ENCODE results near the gene EEFSEC. TPM values are rescaled to one million over a fixed set of nuclear protein-coding genes. Genes with fewer than 3 reads are reported as not detected.

The EEFSEC gene
- total RNA-seq, 4 donors from 2014 or later: 9.1 to 17.4 (median 15.8) TPM

GRCh38 chr3:128383316-128384235 is 230.3 kb downstream of the EEFSEC start:
- no peaks in the 10 kb centered on the region for H3K27me3 ChIP-seq
- 76% methylated on average over 10 of the region's 11 CpGs for WGBS
- no peak overlapping the region for H3K4me3 ChIP-seq
- intact Hi-C loops (cut with DNase I): no loop called here
- H3K36me3 ChIP-seq: no peaks in the 10 kb centered on the region
- H3K9me3 ChIP-seq: no peaks in the 10 kb centered on the region
- H3K4me1 ChIP-seq: peaks cover 41 to 56% (median 49%) of the 10 kb centered on the region in 4 donors
- H3K27ac ChIP-seq (replicated peaks in 1 of 4): no peak overlapping the region
- no peak for DNase-seq (ENCODE audit: extremely low spot score)
- TF ChIP-seq EP300 (IDR thresholded peaks at IDR 0.05): no peak
- TF ChIP-seq POLR2AphosphoS5 (IDR thresholded peaks at IDR 0.05): peak in 1 of 2 donors; percentile 29
- TF ChIP-seq, protein P1, sequence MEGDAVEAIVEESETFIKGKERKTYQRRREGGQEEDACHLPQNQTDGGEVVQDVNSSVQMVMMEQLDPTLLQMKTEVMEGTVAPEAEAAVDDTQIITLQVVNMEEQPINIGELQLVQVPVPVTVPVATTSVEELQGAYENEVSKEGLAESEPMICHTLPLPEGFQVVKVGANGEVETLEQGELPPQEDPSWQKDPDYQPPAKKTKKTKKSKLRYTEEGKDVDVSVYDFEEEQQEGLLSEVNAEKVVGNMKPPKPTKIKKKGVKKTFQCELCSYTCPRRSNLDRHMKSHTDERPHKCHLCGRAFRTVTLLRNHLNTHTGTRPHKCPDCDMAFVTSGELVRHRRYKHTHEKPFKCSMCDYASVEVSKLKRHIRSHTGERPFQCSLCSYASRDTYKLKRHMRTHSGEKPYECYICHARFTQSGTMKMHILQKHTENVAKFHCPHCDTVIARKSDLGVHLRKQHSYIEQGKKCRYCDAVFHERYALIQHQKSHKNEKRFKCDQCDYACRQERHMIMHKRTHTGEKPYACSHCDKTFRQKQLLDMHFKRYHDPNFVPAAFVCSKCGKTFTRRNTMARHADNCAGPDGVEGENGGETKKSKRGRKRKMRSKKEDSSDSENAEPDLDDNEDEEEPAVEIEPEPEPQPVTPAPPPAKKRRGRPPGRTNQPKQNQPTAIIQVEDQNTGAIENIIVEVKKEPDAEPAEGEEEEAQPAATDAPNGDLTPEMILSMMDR (IDR thresholded peaks at IDR 0.05): no peak
- no peak for TF ChIP-seq POLR2A (IDR thresholded peaks at IDR 0.05; ENCODE audit: low read depth)

DNA sequence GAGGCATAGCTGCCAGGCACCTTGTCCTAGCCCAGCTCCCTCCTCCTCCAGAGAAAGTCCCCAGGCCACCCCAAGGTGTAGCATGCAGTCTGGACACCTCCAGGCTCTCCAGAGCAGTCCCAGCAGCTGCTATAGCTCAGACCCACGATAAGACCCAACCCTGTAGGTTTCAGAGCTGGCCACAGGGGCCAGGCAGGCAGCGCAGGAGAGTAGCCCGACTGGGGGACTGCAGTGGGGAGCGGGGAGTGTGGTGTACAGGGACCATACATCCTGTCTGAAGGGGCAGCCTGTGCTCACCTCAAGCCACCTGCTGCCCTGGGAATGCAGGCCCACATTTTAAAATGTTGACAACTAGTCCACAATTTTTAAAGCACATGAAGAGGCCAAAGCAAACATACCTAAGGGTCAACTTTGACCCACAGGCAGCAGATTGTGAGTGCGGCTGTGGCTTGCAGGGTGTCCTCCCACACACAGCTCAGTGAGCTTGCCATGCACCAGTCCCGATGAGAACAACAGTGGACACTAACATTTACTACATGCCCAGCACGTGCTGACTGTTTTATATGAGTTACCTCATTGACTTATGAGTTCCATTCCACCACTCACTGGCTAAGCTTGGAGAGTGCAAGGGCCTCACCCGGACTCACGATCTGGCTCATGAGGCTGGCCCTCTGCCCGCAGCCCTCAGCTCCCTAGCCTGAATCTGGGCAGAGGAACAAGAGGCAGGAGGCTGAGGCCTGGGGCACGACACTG is 232.0 kb downstream of the EEFSEC start:
- Histone ChIP-seq H3K27me3 (no peaks in the 10 kb centered on the region), H3K4me1 (peaks cover 30 to 44% (median 37%) of the 10 kb centered on the region in 4 donors), H3K9me3 (no peaks in the 10 kb centered on the region), H3K36me3 (no peaks in the 10 kb centered on the region), H3K27ac (replicated peaks in 1 of 4) (no peak overlapping the region), H3K4me3 (no peak overlapping the region)
- TF ChIP-seq EP300 (IDR thresholded peaks at IDR 0.05) (no peak), POLR2A (IDR thresholded peaks at IDR 0.05; ENCODE audit: low read depth) (no peak), POLR2AphosphoS5 (IDR thresholded peaks at IDR 0.05) (no peak)
- TF ChIP-seq, protein P1 (IDR thresholded peaks at IDR 0.05): no peak
- intact Hi-C loops (cut with DNase I): no loop called here
- DNase-seq (ENCODE audit: extremely low spot score): no peak
- 71% methylated on average over 10 of the region's 11 CpGs for WGBS

GRCh38 chr3:128388932-128389331 is 235.7 kb downstream of the EEFSEC start:
- Histone ChIP-seq H3K27me3 (no peaks in the 10 kb centered on the region), H3K36me3 (peaks cover 0 to 5% (median 0%) of the 10 kb centered on the region in 4 donors), H3K4me1 (peaks cover 6 to 24% (median 12%) of the 10 kb centered on the region in 4 donors), H3K4me3 (no peak overlapping the region), H3K27ac (replicated peaks in 1 of 4) (no peak overlapping the region), H3K9me3 (no peaks in the 10 kb centered on the region)
- DNase-seq (ENCODE audit: extremely low spot score): no peak
- TF ChIP-seq POLR2AphosphoS5 (IDR thresholded peaks at IDR 0.05): no peak
- TF ChIP-seq POLR2A (IDR thresholded peaks at IDR 0.05; ENCODE audit: low read depth): no peak
- TF ChIP-seq, protein P1 (IDR thresholded peaks at IDR 0.05): no peak
- TF ChIP-seq EP300 (IDR thresholded peaks at IDR 0.05): no peak
- intact Hi-C loops (cut with DNase I): no loop called here
- WGBS: 98% methylated on average over 9 of the region's 9 CpGs

- WGBS: 91% methylated on average over 9 of the region's 9 CpGs
- Histone ChIP-seq H3K36me3 (peaks cover 0 to 5% (median 0%) of the 10 kb centered on the region in 4 donors), H3K27ac (replicated peaks in 1 of 4) (no peak overlapping the region), H3K9me3 (no peaks in the 10 kb centered on the region), H3K27me3 (no peaks in the 10 kb centered on the region), H3K4me3 (no peak overlapping the region), H3K4me1 (peaks cover 11 to 14% (median 12%) of the 10 kb centered on the region in 4 donors)
- DNase-seq (ENCODE audit: extremely low spot score): no peak
- TF ChIP-seq EP300 (IDR thresholded peaks at IDR 0.05): no peak
- TF ChIP-seq POLR2AphosphoS5 (IDR thresholded peaks at IDR 0.05): no peak
- TF ChIP-seq, protein P1 (IDR thresholded peaks at IDR 0.05): no peak
- no peak for TF ChIP-seq POLR2A (IDR thresholded peaks at IDR 0.05; ENCODE audit: low read depth)
- intact Hi-C loops (cut with DNase I): no loop called here
Observed at GRCh38 chr3:128390867-128391266, 237.6 kb downstream of the EEFSEC start.
